GM18861 (cell line): ENCODE measurements around the gene SCRT2.
"Not testable (repeated sequence)": the region's sequence is repeated elsewhere in the genome, so short reads cannot be mapped to it uniquely, and the experiment has no call there.

Source experiments
- ATAC-seq: cut with Tn5 transposase; IDR thresholded peaks from one replicate; pipeline ENCODE4 v1.9.1; 2021; ENCODE audit not compliant: unreplicated experiment

The SCRT2 gene

DNA sequence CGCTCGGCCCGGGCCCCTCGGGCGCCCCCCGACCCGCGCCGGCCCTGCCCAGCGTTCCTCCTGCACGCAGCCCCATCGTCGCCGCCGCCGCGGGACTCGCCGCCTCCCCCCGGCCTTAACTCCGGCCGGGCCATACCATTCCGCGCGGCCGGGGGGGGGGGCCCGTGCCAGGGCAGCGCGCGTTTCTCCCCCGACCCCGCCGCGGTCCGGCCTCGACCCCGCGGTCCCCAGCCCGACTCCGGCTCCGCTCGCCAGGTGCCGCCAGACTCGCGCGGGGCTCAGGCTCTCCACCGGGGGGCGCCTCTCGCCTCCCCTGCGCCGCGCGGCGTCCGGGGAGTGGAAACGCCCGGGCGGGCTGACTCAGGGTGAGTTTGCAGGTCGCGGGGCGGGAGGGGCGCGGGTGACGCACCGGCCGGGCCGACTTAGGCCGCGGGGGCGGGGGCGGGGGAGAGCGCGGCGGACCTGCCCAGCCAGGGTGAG lies 22.5 kb downstream of the SCRT2 start, which contains the start of gene SRXN1:
TSS of gene SRXN1 (minus strand) at position 91 of the 480 bp plus-strand sequence. CDS start at position 76, 15 bp downstream.
- peak; percentile 78 for ATAC-seq

DNA sequence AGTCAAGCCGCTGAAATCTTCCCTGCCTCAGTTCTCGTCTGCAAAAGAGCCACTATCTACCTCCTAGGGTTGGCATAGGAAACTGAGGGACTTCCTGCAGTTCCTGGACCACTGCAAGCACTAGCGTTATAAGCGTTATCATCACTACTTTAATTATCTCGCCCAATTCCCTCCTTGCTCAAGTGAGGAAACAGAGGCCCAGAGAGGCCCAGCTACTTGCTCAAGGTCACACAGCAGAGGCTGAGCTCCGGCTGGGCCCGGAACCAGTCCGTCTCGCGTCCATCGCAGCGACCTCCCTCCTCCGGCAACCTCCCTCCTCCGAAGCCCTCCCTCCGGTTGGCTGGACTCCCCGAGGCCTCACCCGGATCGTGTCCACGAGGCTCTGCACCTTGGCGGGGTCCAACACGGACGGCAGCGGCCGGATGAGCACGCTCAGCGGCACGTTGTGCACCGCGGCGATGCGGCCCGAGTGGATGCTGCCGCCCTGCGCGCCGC lies 22.9 kb downstream of the SCRT2 start:
- no peak for ATAC-seq

DNA sequence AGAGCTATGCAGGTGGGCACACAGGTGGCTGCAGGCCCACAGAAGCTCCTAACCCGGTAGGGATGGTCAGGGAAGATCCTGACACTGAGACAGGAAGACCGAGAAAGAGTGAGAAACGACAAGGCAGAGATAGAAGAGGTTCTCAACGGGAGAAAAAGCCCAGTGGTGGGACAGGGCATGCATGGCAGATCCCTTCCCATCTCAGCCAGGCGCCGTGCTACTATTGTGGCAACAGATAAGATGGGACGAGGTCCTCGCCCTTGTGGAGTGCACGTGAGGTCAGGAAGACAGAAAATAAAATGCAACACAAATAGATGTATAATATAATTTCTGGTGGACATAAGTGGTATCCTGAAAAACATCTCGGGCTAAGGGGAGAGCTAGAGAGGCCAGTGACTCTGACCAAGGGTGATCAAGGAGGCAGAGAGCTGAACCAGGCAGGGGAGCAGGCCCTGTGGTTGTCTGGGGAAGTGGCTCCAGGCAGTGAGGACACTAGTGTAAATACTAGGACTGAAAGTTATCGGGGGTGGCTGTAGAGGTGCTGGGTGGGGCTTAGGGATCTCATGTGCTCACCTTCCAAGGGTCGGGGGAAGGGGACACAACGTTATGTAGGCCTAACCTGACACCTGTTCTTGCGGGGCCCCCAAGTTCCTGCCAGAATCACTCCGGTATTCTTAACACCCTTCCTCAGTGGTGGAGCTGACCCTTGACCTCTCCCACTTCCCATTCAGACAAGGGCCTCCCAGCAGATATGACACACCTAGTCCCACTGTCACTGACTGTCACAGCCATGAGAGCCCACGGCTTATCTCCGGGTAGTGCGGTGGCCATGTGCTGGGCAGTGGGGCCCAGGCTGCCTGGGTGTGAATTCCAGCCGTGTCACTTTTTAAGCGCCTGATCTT lies 23.6 kb downstream of the SCRT2 start:
- no peak for ATAC-seq

DNA sequence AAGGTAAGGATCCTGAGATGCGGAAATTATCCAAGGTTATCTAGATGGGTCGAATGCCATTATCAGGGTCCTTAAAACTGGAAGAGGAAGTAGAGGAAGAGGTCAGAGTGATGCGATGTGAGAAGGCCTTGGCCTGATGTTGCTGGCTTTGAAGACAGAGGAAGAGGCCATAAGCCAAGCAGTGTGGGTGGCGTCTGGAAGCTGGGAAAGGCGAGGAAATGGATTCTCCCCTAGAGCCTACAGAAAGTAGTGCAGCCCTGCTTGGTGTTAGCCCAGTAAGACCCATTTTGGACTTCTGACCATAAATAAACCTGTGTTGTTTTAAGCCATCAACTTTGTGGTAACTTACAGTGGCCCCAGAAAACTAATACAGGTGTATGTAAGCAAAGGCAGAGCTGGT lies 24.6 kb downstream of the SCRT2 start:
- ATAC-seq: no peak

GRCh38 chr20:650281-650680 lies 25.3 kb downstream of the SCRT2 start:
- ATAC-seq: no peak

DNA sequence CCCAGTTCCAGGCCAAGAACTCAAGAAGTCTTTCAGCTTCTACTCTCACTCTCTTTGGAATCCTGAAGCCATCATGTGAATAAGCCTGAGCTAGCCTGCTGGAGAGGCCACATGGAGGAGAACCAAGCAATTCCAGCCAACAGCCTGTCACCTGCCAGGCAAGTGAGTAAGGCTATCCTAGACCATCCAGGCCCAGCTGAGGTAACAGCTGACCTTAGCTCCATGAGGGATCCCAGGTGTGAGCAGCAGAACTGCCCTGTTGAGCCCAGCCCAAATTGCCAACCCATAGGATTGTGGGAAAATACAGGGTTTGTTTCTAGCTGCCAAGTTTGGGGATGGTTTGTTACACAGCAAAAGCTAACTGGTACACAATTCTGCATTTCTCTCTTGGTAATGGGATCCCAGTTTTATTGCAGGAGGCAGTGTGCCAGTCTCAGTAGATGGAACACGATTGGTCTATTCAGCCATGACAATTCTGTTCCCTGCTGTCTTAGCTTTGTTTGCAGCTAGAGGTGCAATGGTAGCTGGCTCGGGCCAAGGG lies 28.1 kb downstream of the SCRT2 start:
- ATAC-seq: no peak

- no peak for ATAC-seq
Measured at GRCh38 chr20:646868-647233, 28.8 kb downstream of the SCRT2 start.

GRCh38 chr20:646107-646867 lies 29.3 kb downstream of the SCRT2 start:
- ATAC-seq: no peak

DNA sequence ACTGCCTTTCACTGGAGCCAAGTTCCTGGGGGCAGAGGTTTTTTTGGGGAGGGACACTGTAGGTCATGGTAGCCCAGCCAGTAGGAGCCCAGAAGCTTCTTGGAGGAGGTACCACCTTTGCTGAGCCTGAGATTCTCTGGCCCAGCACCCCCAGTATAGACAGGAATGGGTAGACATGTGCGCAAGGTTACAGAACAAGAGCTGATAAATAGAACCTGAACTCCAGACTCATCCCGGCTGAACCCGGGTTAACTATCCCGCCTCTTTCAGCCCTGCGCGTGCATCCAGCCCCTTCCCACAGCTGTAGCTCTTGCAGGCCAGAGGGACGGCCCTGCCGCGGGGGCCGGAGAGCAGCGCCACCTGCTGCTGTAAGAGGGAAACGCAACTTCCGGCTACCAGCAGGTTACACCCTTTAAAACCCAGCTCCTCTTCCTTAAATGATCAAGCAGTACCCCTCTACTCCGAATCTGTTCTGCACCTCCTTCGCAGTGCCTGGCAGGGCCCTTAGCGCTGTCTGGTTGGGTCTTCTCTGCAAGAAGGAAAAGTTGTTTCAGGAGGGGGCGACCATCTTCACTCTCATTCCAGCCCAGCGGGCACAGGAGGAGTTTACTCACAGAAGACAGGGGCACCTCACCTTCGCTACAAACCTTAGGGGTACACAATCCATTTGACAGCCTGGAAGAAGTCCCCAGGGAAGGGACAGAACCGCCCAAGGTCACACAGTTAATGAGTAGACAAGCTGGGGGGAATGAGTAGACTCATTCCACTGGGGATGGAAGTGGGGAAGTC lies 30.1 kb downstream of the SCRT2 start:
- ATAC-seq: peak; percentile 74

DNA sequence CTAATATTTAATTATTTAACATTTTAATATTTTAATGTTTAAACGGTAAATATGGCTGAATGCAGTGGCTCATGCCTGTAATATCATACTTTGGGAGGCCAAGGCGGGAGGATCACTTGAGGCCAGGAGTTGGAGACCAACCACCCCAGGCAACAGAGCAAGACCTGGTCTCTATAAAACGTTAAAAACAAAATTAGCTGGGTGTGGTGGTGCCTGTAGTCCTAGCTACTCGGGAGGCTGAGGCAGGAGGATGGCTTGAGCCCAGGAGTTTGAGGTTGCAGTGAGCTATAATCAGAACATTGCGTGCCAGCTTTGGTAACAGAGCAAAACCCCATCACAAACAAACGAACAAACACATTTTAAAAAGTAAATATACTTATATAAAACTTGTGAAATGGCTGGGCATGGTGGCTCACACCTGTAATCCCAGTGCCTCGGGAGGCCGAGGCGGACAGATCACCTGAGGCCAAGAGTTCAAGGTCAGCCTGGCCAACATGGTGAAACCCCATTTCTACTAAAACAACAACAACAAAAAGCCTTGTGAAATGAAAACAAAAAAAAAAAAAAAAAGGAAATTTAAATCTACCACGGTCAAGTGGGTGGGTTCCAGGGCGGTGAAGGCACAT lies 30.8 kb downstream of the SCRT2 start:
- ATAC-seq: no peak

GRCh38 chr20:642398-643174 lies 33.0 kb downstream of the SCRT2 start:
- ATAC-seq: no peak

- not testable (repeated sequence) for ATAC-seq
Measured at GRCh38 chr20:642013-642397, 33.6 kb downstream of the SCRT2 start.

DNA sequence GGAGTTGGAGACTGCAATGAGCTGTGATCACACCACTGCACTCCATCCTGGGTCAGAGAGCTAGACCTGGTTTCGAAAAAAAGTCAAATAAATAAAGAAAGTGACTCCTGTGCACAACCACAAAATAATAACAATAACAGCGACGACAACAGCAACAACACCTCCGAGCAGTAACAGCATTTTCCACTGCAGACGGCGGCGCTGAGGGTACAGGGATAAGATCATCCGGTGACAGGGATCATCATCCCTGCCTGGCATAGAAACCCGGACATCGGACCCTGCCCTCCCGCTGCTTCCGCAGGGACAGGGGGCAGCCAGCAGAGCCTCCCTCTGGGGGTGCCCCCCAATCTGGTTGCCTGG lies 34.1 kb downstream of the SCRT2 start:
- ATAC-seq: no peak

GRCh38 chr20:640674-641515 lies 34.7 kb downstream of the SCRT2 start:
- no peak for ATAC-seq

DNA sequence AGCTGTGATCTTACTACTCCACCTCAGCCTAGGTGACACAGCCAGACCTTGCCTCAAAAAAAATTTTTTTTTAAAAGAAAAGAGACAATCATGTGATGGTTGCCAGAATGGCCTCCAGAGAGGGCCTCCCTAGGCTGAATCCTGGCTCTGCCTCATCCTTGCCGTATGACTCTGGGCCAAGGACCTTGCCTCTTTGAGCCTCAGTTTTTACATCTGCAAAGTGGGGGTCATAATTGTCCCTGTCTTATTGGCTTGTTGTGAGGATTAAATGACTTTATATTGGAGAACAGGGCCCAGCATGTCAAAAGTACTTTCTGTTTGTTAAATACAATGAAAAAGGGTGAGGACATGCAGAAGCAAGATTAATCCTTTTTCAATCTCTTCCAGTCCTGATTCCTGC lies 37.0 kb downstream of the SCRT2 start:
- no peak for ATAC-seq

DNA sequence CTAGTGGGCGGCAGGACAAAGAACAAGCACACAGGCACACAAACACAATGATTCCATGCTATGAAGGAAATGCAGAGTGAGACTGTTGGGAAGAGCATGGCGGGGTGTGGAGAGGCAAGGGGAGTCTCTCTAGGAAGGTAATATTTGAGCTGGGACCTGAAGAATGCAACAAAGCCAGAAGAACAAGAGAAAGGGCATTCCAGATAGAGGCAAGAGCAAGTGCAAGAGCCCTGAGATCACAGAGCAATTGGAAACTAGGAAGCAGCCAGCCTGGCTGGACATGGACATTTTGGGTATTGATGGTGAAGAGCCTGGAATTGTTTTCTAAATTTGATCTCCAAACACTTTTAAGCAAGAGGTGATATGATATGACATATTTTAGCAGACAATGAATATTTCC lies 38.0 kb downstream of the SCRT2 start:
- ATAC-seq: no peak

DNA sequence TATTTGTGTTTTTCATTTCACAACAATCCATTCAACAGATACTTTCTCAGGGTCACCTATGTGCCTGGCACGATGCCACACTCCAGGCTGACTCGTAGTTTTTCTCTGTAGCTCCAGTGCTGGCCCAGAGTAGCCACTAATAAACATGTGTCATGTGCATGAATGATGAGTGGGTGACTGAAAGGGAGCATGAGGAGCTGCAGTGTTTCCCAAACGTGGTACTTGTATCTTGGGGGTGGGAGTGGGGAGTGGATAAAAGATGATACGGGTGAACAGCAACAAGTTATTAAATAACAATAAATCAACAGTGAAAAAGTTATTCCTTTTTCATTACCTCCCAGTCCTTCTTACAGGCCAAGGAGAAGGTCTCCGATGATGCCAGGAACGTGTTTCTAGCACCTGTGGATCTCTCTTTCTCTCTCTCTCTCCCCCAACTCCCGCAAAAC lies 39.7 kb downstream of the SCRT2 start:
- no peak for ATAC-seq

DNA sequence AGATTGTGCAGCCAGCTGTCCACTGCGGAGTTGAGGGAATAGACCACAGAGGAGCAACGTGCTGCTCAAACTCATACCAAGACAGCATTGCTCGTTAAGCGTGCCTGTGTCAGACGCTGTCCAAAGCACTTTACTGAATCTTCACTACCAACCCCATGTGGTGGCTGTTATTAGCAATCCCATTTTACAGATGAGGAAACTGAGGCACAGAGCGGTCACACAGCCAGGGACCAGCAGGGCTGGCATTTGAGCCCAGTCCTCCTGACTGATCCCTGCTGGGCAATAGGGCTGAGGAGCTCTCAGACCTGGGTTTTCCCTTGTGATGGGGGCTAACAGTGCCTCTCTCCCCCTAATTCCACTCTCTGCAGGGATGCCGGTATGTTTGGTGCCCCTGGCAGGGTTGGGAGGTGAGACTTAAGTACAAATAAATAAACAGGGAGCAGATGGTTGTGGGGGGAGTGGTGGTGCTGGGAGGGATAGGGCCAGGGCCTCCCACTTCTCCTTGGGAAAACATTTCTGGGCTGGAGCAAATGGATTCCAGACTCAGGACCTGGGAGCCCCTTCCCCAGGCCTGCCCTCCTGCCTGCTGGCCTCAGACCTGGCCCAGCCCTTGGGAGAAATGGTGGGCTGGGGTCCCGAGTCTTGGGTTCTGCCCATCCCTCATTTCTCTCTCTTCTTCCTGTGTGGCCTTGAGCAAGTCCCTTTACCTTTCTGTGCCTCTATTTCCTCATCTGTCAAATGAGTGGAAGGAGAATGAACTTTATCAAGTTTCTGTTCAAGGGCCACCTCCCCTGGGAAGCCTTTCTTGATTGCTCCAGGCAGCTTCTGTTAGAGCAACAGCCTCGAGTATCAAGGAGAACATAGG lies 40.3 kb downstream of the SCRT2 start:
- no peak for ATAC-seq
